Urinary bladder (tissue), 4 donors: ENCODE measurements around the gene FARS2. TPM values are rescaled to one million over a fixed set of nuclear protein-coding genes. Genes with fewer than 3 reads are reported as not detected.
A peak's percentile ranks its signal among the peaks of the same experiment; 100 is the strongest.

ENCODE experiments used
- DNase-seq: peaks from one replicate; pipeline ENCODE4 v3.0.0-alpha.2; 2015; ENCODE audit errors: extremely low spot score
- H3K27ac ChIP-seq: one replicate; pipeline ENCODE4 v1.5.1; 2013; ENCODE audit warnings: low read depth, mild to moderate bottlenecking, moderate library complexity
- H3K36me3 ChIP-seq: one replicate; pipeline ENCODE4 v1.6.1; 2013; ENCODE audit warnings: mild to moderate bottlenecking, moderate library complexity; ENCODE audit not compliant: insufficient read depth
- H3K4me1 ChIP-seq: one replicate; pipeline ENCODE4 v1.6.1; 2013; ENCODE audit warnings: mild to moderate bottlenecking, moderate library complexity; ENCODE audit not compliant: insufficient read depth
- H3K4me3 ChIP-seq: one replicate; pipeline ENCODE4 v1.5.1; 2013; ENCODE audit warnings: low read depth, low read length
- WGBS: extraction: QIAGEN DNeasy Blood & Tissue Kit; methylation state at CpG from one replicate; pipeline ENCODE4 v1.1.7; 2013; 5-methylcytosine and 5-hydroxymethylcytosine counted together
- polyA plus RNA-seq: library from polyadenylated mRNA; stranded (reverse); fragments of 200-250 nt; gene quantifications from one replicate; pipeline ENCODE4 v1.2.3, GENCODE V29; 2013
- total RNA-seq: library from RNA; depleted of rRNA; stranded (reverse); fragments of >200 nt; gene quantifications from one replicate; pipeline ENCODE4 v1.2.3, GENCODE V29; 2014
- donor health status: healthy with polysubstance abuse.
- donor health status: healthy.

The FARS2 gene
- total RNA-seq (23.4 TPM), polyA plus RNA-seq (13.6 TPM)

- Histone ChIP-seq H3K4me1 (no peaks in the 10 kb centered on the region), H3K27ac (peak within 1 kb of the TSS; percentile 100), H3K4me3 (peak within 1 kb of the TSS; percentile 93), H3K36me3 (no peaks in the 10 kb centered on the region)
- WGBS: under 1% methylated on average over 85 of the region's 85 CpGs
- DNase-seq: peak; percentile 80
Measured at GRCh38 chr6:5260661-5261544, at the start of gene FARS2, which contains the start of gene LYRM4. Gene FARS2 (plus strand): TSS chr6:5261513. Gene LYRM4 (minus strand): TSS chr6:5260950. CDS start chr6:5260733, 217 bp downstream.

DNA sequence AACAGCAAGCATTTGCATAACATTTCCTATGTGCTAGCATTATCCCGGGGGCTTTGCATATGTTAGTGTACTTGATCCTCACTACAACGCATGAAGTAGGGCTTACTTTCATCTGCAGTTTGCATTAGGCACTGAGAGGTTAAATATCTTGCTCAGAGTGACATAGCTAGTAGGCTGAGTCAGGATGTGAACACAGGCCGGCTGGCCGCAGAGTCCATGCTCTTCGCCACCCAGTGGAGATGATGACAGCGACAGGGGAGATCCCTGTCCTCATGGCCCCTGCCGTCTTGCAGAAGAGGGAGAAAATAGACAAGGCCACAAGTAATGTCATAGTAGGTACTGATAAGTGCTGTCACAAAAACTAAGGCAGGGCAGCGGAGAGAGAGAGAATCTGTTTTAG, 47.5 kb upstream of the FARS2 start:
- Histone ChIP-seq H3K36me3 (no peaks in the 10 kb centered on the region), H3K27ac (no peak overlapping the region), H3K4me3 (no peak overlapping the region), H3K4me1 (no peaks in the 10 kb centered on the region)
- WGBS: 64% methylated on average over 8 of the region's 8 CpGs
- no peak for DNase-seq

GRCh38 chr6:5214570-5215052, 46.7 kb upstream of the FARS2 start:
- Histone ChIP-seq H3K4me1 (no peaks in the 10 kb centered on the region), H3K27ac (no peak overlapping the region), H3K4me3 (no peak overlapping the region), H3K36me3 (no peaks in the 10 kb centered on the region)
- DNase-seq: no peak
- 35% methylated on average over 10 of the region's 10 CpGs for WGBS

DNA sequence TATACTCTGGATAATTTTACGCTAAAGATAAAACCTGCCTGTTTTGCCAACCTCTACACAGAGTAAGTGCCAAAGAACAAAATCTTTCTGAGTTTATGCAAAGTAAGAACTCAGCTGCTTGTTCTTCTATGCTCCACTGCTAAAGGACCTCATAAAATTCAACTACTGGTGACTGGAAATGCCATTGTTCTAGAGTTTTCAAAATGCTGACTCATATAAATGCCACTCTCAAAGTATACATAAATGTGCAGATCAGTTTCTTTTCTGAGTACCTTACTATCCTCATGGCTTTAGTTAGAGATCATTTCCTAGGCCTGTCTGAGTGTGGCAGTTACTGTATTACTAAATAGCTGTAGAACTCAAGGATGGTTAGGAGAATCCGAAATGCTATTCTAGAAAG, 46.2 kb upstream of the FARS2 start:
- no peaks in the 10 kb centered on the region for H3K4me1 ChIP-seq
- no peak overlapping the region for H3K4me3 ChIP-seq
- DNase-seq: no peak
- no peak overlapping the region for H3K27ac ChIP-seq
- 51% methylated on average over 2 of the region's 2 CpGs for WGBS
- no peaks in the 10 kb centered on the region for H3K36me3 ChIP-seq

DNA sequence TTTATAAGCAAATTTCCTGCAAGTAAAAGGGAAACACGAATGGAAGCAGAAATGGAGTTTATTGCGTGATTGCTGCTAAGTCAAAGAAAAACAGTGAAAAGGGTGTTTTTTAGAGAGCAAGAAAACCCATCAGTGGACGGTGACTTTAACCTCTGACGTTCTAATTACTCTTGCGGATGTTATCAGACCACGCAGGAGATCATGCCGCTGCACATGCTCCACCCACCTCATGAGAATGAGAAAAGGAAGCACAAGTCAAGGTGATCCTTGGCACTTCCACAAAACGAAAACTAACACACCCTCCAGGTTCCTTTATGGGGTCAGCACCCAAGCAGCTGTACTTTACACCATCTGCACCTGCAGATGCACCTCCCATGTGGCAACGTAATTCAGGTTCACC, 45.5 kb upstream of the FARS2 start:
- no peak for DNase-seq
- 85% methylated on average over 9 of the region's 9 CpGs for WGBS
- no peak overlapping the region for H3K4me3 ChIP-seq
- H3K4me1 ChIP-seq: no peaks in the 10 kb centered on the region
- no peaks in the 10 kb centered on the region for H3K36me3 ChIP-seq
- H3K27ac ChIP-seq: no peak overlapping the region

GRCh38 chr6:5217356-5217755, 44.0 kb upstream of the FARS2 start:
- Histone ChIP-seq H3K27ac (no peak overlapping the region), H3K4me1 (no peaks in the 10 kb centered on the region), H3K36me3 (no peaks in the 10 kb centered on the region), H3K4me3 (no peak overlapping the region)
- WGBS: 70% methylated on average over 2 of the region's 2 CpGs
- DNase-seq: no peak

DNA sequence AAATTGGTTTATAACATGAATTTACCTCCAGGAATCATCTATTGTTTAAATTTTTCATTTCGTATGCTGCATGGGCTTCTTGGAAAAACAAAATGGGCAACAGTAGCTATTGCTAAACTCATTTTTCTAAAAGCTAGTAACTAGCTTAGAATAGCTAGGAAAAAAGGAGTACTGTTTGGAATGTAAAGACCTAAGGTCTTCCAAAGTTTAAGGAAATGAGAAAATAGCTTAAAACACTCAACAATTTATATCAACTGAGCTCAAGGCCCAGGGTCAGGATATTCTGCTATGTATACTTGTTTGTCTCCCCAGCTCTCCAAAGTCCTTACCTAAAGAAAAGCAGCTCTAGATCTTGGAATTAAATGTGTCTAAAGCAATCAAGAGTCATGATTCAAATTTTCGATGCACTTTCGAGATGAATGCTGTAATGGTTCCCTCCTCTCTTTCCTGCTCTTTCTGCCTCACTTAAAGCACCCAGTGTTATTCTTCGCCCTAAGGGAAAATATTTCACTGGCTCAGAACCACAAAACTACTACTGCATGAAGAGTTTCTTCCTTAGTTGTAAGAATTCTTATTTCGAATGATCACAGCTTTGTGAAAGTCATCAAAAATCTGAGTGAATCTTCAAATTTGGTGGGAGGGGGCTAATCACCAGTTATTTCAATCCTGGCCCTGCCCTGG, 42.2 kb upstream of the FARS2 start:
- DNase-seq: no peak
- Histone ChIP-seq H3K4me3 (no peak overlapping the region), H3K36me3 (no peaks in the 10 kb centered on the region), H3K4me1 (no peaks in the 10 kb centered on the region), H3K27ac (no peak overlapping the region)
- WGBS: 81% methylated on average over 5 of the region's 5 CpGs

DNA sequence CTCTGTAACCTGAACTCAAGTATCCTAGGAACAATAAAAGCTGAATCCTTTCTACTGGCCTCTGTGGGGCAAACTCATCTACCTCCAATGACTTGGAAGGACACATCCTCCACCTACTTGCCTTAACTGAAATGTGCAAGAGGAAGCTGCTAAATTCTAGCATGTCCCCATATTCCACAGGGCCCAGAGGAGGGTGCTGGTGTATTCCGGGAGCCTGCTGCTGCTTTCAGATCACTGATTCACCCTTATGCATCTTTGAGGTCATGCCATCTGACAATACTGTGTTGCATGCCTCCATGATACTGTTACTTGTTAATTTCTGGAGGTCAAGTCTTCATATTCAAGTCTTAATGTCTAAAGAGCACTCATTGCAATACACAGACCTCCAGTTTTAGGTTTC, 40.9 kb upstream of the FARS2 start:
- 90% methylated on average over 1 of the region's 1 CpG for WGBS
- no peak overlapping the region for H3K27ac ChIP-seq
- no peaks in the 10 kb centered on the region for H3K36me3 ChIP-seq
- no peak overlapping the region for H3K4me3 ChIP-seq
- no peaks in the 10 kb centered on the region for H3K4me1 ChIP-seq
- DNase-seq: no peak

DNA sequence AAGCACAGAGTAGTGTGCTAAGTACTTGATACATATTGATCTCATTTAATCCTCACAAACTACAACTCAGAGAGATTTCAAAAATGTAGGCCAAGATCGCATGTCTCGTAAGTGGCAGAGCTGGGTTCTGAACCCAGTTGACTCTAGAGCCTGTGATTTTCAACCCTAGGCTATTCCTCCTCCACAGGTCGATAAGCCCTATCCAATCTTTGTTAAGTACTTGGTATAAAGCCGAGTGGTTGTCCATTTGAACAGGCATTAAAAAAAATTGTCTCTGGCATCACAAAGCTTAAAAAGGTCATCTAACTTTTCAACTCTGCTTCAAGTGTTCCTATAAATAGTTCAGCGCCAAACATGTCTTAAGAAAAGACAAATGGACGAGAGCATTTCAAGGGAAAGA, 38.0 kb upstream of the FARS2 start:
- Histone ChIP-seq H3K27ac (no peak overlapping the region), H3K36me3 (no peaks in the 10 kb centered on the region), H3K4me1 (no peaks in the 10 kb centered on the region), H3K4me3 (no peak overlapping the region)
- 95% methylated on average over 6 of the region's 6 CpGs for WGBS
- no peak for DNase-seq

- no peak for DNase-seq
- no peak overlapping the region for H3K27ac ChIP-seq
- no peaks in the 10 kb centered on the region for H3K36me3 ChIP-seq
- no peaks in the 10 kb centered on the region for H3K4me1 ChIP-seq
- WGBS: 95% methylated on average over 3 of the region's 3 CpGs
- no peak overlapping the region for H3K4me3 ChIP-seq
Measured at GRCh38 chr6:5229356-5229755, 32.0 kb upstream of the FARS2 start.

DNA sequence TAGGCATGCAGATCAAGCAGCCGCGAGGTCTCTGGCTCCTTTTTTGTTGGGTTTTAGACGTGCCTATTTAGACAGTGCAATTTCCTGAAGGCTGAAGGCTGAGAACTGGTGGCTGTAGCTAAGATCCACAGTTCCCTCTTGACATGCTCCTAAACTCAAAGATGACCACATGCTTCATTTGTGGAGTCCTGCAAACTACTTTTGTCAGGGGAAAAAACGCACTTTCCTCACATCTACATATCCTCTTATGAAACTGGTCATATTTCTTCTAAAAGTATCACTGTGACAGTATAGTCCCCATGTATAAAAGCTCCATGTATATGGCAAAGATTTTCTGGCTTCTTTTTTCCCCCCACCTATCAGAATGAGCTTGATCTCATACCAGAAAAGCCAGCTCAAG, 31.2 kb upstream of the FARS2 start:
- H3K27ac ChIP-seq: no peak overlapping the region
- H3K36me3 ChIP-seq: no peaks in the 10 kb centered on the region
- no peaks in the 10 kb centered on the region for H3K4me1 ChIP-seq
- no peak overlapping the region for H3K4me3 ChIP-seq
- WGBS: 45% methylated on average over 4 of the region's 4 CpGs
- DNase-seq: no peak

- H3K4me1 ChIP-seq: no peaks in the 10 kb centered on the region
- H3K36me3 ChIP-seq: no peaks in the 10 kb centered on the region
- no peak for DNase-seq
- no peak overlapping the region for H3K27ac ChIP-seq
- H3K4me3 ChIP-seq: no peak overlapping the region
- 84% methylated on average over 2 of the region's 2 CpGs for WGBS
Measured at GRCh38 chr6:5231289-5231688, 30.0 kb upstream of the FARS2 start.

DNA sequence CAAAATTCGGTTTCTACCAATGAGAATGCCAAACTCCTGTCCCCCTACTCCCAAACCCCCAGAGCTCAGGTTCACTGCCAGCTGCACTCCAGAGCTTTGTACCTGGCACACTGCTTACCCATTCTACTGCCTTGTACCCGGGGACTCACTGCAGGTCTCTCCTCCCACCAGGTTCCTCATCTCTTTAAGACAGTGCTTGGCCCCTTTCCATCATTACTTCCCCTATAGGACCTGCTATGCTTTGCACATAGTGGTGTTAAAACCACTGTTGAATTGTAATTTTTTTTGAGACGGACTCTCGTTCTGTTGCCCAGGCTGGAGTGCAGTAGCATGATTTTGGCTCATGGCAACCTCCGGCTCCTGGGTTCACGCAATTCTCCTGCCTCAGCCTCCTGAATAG, 26.4 kb upstream of the FARS2 start:
- H3K36me3 ChIP-seq: no peaks in the 10 kb centered on the region
- no peaks in the 10 kb centered on the region for H3K4me1 ChIP-seq
- WGBS: 87% methylated on average over 6 of the region's 6 CpGs
- H3K27ac ChIP-seq: no peak overlapping the region
- no peak for DNase-seq
- no peak overlapping the region for H3K4me3 ChIP-seq

GRCh38 chr6:5235830-5236229, 25.5 kb upstream of the FARS2 start:
- Histone ChIP-seq H3K36me3 (no peaks in the 10 kb centered on the region), H3K27ac (no peak overlapping the region), H3K4me3 (no peak overlapping the region), H3K4me1 (no peaks in the 10 kb centered on the region)
- WGBS: 97% methylated on average over 2 of the region's 2 CpGs
- no peak for DNase-seq
